ENCODE results near the gene ZNF263.

DNA sequence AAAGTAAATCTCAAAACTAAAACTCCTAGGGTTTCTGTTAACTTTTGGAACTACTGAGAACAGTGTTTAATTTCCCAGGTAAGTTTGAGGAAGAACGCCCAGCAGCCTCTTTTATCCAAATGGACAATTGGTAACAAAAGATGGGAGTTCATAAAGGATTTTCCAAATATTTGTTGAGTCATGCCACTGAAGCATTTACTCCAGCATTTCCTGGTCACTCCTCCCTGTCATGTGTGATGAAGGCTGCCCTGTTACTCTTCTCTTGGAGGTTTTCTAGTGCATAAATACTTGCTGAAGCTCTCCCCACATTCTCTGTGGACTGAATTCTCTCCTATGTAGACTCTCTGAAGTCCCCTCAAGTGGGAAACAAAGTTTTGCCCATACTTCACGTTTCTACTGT is 38.5 kb downstream of the ZNF263 start:
- no peak for TF ChIP-seq OSR1 (CRISPR knock-in tag; IDR thresholded peaks at IDR 0.05)
- TF ChIP-seq, protein P1, sequence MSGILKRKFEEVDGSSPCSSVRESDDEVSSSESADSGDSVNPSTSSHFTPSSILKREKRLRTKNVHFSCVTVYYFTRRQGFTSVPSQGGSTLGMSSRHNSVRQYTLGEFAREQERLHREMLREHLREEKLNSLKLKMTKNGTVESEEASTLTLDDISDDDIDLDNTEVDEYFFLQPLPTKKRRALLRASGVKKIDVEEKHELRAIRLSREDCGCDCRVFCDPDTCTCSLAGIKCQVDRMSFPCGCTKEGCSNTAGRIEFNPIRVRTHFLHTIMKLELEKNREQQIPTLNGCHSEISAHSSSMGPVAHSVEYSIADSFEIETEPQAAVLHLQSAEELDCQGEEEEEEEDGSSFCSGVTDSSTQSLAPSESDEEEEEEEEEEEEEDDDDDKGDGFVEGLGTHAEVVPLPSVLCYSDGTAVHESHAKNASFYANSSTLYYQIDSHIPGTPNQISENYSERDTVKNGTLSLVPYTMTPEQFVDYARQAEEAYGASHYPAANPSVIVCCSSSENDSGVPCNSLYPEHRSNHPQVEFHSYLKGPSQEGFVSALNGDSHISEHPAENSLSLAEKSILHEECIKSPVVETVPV (CRISPR knock-in tag; IDR thresholded peaks at IDR 0.05), result no peak
- TF ChIP-seq, protein P2, sequence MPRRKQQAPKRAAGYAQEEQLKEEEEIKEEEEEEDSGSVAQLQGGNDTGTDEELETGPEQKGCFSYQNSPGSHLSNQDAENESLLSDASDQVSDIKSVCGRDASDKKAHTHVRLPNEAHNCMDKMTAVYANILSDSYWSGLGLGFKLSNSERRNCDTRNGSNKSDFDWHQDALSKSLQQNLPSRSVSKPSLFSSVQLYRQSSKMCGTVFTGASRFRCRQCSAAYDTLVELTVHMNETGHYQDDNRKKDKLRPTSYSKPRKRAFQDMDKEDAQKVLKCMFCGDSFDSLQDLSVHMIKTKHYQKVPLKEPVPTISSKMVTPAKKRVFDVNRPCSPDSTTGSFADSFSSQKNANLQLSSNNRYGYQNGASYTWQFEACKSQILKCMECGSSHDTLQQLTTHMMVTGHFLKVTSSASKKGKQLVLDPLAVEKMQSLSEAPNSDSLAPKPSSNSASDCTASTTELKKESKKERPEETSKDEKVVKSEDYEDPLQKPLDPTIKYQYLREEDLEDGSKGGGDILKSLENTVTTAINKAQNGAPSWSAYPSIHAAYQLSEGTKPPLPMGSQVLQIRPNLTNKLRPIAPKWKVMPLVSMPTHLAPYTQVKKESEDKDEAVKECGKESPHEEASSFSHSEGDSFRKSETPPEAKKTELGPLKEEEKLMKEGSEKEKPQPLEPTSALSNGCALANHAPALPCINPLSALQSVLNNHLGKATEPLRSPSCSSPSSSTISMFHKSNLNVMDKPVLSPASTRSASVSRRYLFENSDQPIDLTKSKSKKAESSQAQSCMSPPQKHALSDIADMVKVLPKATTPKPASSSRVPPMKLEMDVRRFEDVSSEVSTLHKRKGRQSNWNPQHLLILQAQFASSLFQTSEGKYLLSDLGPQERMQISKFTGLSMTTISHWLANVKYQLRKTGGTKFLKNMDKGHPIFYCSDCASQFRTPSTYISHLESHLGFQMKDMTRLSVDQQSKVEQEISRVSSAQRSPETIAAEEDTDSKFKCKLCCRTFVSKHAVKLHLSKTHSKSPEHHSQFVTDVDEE (CRISPR knock-in tag; IDR thresholded peaks at IDR 0.05), result no peak
- TF ChIP-seq ZFP30 (CRISPR knock-in tag; IDR thresholded peaks at IDR 0.05), result no peak
- no peak for TF ChIP-seq SNAI2 (CRISPR knock-in tag; IDR thresholded peaks at IDR 0.05)
- no peak for TF ChIP-seq ZNF8 (CRISPR knock-in tag; IDR thresholded peaks at IDR 0.05)
- TF ChIP-seq TOX (CRISPR knock-in tag; IDR thresholded peaks at IDR 0.05; ENCODE audit: borderline replicate concordance), result no peak
